Neuronal stem cell (in vitro differentiated cells): ENCODE results near the gene CHCHD3.

ENCODE experiments used
- DNase-seq: peaks from one replicate; pipeline ENCODE4 v3.0.0-alpha.2; 2013; ENCODE audit warnings: low spot score
- H2AFZ ChIP-seq: one replicate; pipeline ENCODE4 v1.6.1; 2013; ENCODE audit warnings: mild to moderate bottlenecking, low read length, inconsistent platforms
- H2AK5ac ChIP-seq: 2 replicates; pipeline ENCODE4 v1.6.1; 2013; ENCODE audit warnings: low read depth, mild to moderate bottlenecking, inconsistent platforms, low read length, moderate library complexity, mixed read lengths
- H2BK120ac ChIP-seq: 2 replicates; pipeline ENCODE4 v1.6.1; 2013; ENCODE audit warnings: low read depth, mild to moderate bottlenecking, inconsistent platforms, low read length, moderate library complexity, mixed read lengths
- H2BK12ac ChIP-seq: one replicate; pipeline ENCODE4 v1.6.1; 2013; ENCODE audit warnings: low read length, inconsistent platforms
- H2BK15ac ChIP-seq: 2 replicates; pipeline ENCODE4 v1.6.1; 2013; ENCODE audit warnings: mild to moderate bottlenecking, low read length, inconsistent platforms, mixed read lengths
- H2BK5ac ChIP-seq: one replicate; pipeline ENCODE4 v1.6.1; 2013; ENCODE audit warnings: inconsistent platforms, mild to moderate bottlenecking, low read length, moderate library complexity
- H3K14ac ChIP-seq: one replicate; pipeline ENCODE4 v1.6.1; 2013; ENCODE audit warnings: low read length, inconsistent platforms
- H3K18ac ChIP-seq: 2 replicates; pipeline ENCODE4 v1.6.1; 2013; ENCODE audit warnings: low read length, inconsistent platforms
- H3K23ac ChIP-seq: 2 replicates; pipeline ENCODE4 v1.6.1; 2013; ENCODE audit warnings: low read depth, mild to moderate bottlenecking, mixed read lengths, low read length, inconsistent platforms; ENCODE audit not compliant: poor library complexity
- H3K27ac ChIP-seq: replicated peaks from 3 replicates; pipeline ENCODE4 v1.5.1; 2013; ENCODE audit warnings: low read length, inconsistent platforms
- H3K27me3 ChIP-seq, 3 experiments: 2 replicates each; pipeline ENCODE4 v1.6.1; 2013; ENCODE audit warnings: low read length in 3 of 3, mild to moderate bottlenecking in 2 of 3, inconsistent platforms in 1 of 3, low read depth in 1 of 3, mixed read lengths in 1 of 3, moderate library complexity in 1 of 3; ENCODE audit not compliant: control insufficient read depth in 3 of 3, insufficient read depth in 3 of 3
- H3K36me3 ChIP-seq, 2 donors: replicated peaks in 1 of 2; 2 replicates each; pipeline ENCODE4 v1.6.1; 2013; ENCODE audit warnings: low read length in 2 of 2; ENCODE audit not compliant: control insufficient read depth in 2 of 2, insufficient read depth in 2 of 2
- H3K4ac ChIP-seq: 2 replicates; pipeline ENCODE4 v1.6.1; 2013; ENCODE audit warnings: inconsistent platforms, mild to moderate bottlenecking, low read length, moderate library complexity
- H3K4me1 ChIP-seq, 2 donors: 1 replicate in 1 of 2; 2 replicates in 1 of 2; pipeline ENCODE4 v1.6.1; 2013; ENCODE audit warnings: low read length in 2 of 2, low read depth in 1 of 2; ENCODE audit not compliant: control insufficient read depth in 2 of 2, insufficient read depth in 1 of 2
- H3K4me2 ChIP-seq: one replicate; pipeline ENCODE4 v1.6.1; 2013; ENCODE audit warnings: mild to moderate bottlenecking, low read length, inconsistent platforms; ENCODE audit not compliant: insufficient read depth, poor library complexity, severe bottlenecking
- H3K4me3 ChIP-seq, 2 donors: 2 replicates each; pipeline ENCODE4 v1.5.1; 2013; ENCODE audit warnings: low read length in 2 of 2, mild to moderate bottlenecking in 2 of 2, inconsistent platforms in 1 of 2, moderate library complexity in 1 of 2
- H3K79me1 ChIP-seq: one replicate; pipeline ENCODE4 v1.6.1; 2013; ENCODE audit warnings: low read depth, mild to moderate bottlenecking, inconsistent platforms, low read length, moderate library complexity
- H3K9ac ChIP-seq: one replicate; pipeline ENCODE4 v1.6.1; 2013; ENCODE audit warnings: mild to moderate bottlenecking, low read depth, low read length, inconsistent platforms; ENCODE audit not compliant: poor library complexity
- H3K9me3 ChIP-seq, 2 donors: replicated peaks in 1 of 2; 2 replicates each; pipeline versions ENCODE3 to v1.6.1; 2013; ENCODE audit warnings: low read length in 2 of 2, mild to moderate bottlenecking in 2 of 2, inconsistent platforms in 1 of 2, low read depth in 1 of 2, mixed read lengths in 1 of 2, moderate library complexity in 1 of 2; ENCODE audit not compliant: control insufficient read depth in 2 of 2, insufficient read depth in 1 of 2
- H4K8ac ChIP-seq: one replicate; pipeline ENCODE4 v1.6.1; 2013; ENCODE audit warnings: low read depth, mild to moderate bottlenecking, inconsistent platforms, low read length, moderate library complexity
- H4K91ac ChIP-seq: one replicate; pipeline ENCODE4 v1.6.1; 2013; ENCODE audit warnings: low read length, low read depth, mild to moderate bottlenecking, inconsistent platforms; ENCODE audit not compliant: poor library complexity
- WGBS, 2 donors: extraction: QIAGEN DNeasy Blood & Tissue Kit; methylation state at CpG; one replicate each; pipeline ENCODE4 v1.1.7; 2013; ENCODE audit warnings: missing lambda C conversion rate in 2 of 2, mixed read lengths in 1 of 2; ENCODE audit not compliant: insufficient read length in 2 of 2, insufficient replicate concordance in 1 of 2; ENCODE audit errors: extremely low coverage in 2 of 2; 5-methylcytosine and 5-hydroxymethylcytosine counted together

The CHCHD3 gene

GRCh38 chr7:132956556-132956955 is 125.3 kb downstream of the CHCHD3 start:
- H3K27ac ChIP-seq = no peak overlapping the region
- no peaks in the 10 kb centered on the region for H3K4me1 ChIP-seq
- no peak overlapping the region for H4K8ac ChIP-seq
- H2BK15ac ChIP-seq = no peak overlapping the region
- DNase-seq = no peak
- H3K27me3 ChIP-seq = no peaks in the 10 kb centered on the region
- WGBS, 2 donors = no CpG with 5 or more reads among the region's 2 CpGs
- H3K9me3 ChIP-seq = peaks cover 0 to 2% of the 10 kb centered on the region in 2 donors
- no peak overlapping the region for H3K4ac ChIP-seq
- H3K14ac ChIP-seq = no peak overlapping the region
- no peak overlapping the region for H2BK120ac ChIP-seq
- no peak overlapping the region for H3K9ac ChIP-seq
- H4K91ac ChIP-seq = no peak overlapping the region
- H2BK12ac ChIP-seq = no peak overlapping the region
- H2AK5ac ChIP-seq = no peak overlapping the region
- H3K4me3 ChIP-seq = no peak overlapping the region
- peaks cover 4% of the 10 kb centered on the region for H3K79me1 ChIP-seq
- H3K23ac ChIP-seq = no peak overlapping the region
- H2BK5ac ChIP-seq = no peak overlapping the region
- H3K4me2 ChIP-seq = no peak overlapping the region
- no peak overlapping the region for H3K18ac ChIP-seq
- H3K36me3 ChIP-seq = peaks cover 0 to 3% of the 10 kb centered on the region in 2 donors
- H2AFZ ChIP-seq = no peak overlapping the region

DNA sequence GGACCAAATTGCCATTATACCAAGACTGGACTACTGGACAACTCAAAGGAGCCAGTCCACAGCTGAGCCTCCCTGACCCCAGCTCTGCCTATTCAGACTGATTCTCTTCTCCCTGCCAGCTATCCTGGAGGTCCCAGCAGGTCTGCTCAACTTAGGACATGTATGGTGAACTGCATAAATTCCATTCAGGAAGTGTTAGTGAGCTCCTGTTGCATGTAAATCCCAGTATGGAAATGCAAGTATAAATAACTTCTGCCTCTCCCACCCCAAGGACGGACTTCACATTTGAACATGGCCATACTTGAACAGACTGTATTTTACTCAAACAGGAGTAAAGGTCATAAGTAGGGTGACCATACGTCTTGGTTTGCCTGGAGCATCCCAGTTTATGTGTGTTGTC is 128.4 kb downstream of the CHCHD3 start:
- Histone ChIP-seq H3K4me3 (no peak overlapping the region), H2BK12ac (no peak overlapping the region), H4K8ac (no peak overlapping the region), H3K4ac (no peak overlapping the region), H3K27me3 (no peaks in the 10 kb centered on the region), H2BK120ac (no peak overlapping the region), H2AK5ac (no peak overlapping the region), H3K18ac (no peak overlapping the region), H2BK15ac (no peak overlapping the region), H3K27ac (no peak overlapping the region), H3K9ac (no peak overlapping the region), H3K79me1 (peaks cover 4% of the 10 kb centered on the region), H3K14ac (no peak overlapping the region), H3K4me2 (no peak overlapping the region), H2AFZ (no peak overlapping the region), H3K4me1 (no peaks in the 10 kb centered on the region), H4K91ac (no peak overlapping the region), H3K23ac (no peak overlapping the region), H2BK5ac (no peak overlapping the region), H3K9me3 (peaks cover 0 to 2% of the 10 kb centered on the region in 2 donors), H3K36me3 (peaks cover 0 to 3% of the 10 kb centered on the region in 2 donors)
- no CpG with 5 or more reads among the region's 2 CpGs for WGBS, 2 donors
- no peak for DNase-seq

GRCh38 chr7:132950725-132951124 is 131.2 kb downstream of the CHCHD3 start:
- H2BK15ac ChIP-seq = no peak overlapping the region
- H3K4me3 ChIP-seq = no peak overlapping the region
- H3K4ac ChIP-seq = no peak overlapping the region
- H2BK12ac ChIP-seq = no peak overlapping the region
- peaks cover 0 to 3% of the 10 kb centered on the region in 2 donors for H3K36me3 ChIP-seq
- no peak overlapping the region for H3K18ac ChIP-seq
- H2BK5ac ChIP-seq = no peak overlapping the region
- H3K79me1 ChIP-seq = peaks cover 4% of the 10 kb centered on the region
- no peak overlapping the region for H3K27ac ChIP-seq
- H3K27me3 ChIP-seq = no peaks in the 10 kb centered on the region
- H4K91ac ChIP-seq = no peak overlapping the region
- H3K14ac ChIP-seq = no peak overlapping the region
- no peak overlapping the region for H2BK120ac ChIP-seq
- no peaks in the 10 kb centered on the region for H3K4me1 ChIP-seq
- H4K8ac ChIP-seq = no peak overlapping the region
- H2AK5ac ChIP-seq = no peak overlapping the region
- WGBS, 2 donors = no CpG with 5 or more reads among the region's 1 CpG
- no peak overlapping the region for H3K9ac ChIP-seq
- no peak for DNase-seq
- no peak overlapping the region for H3K23ac ChIP-seq
- no peak overlapping the region for H3K4me2 ChIP-seq
- no peak overlapping the region for H2AFZ ChIP-seq
- peaks cover 0 to 2% of the 10 kb centered on the region in 2 donors for H3K9me3 ChIP-seq

DNA sequence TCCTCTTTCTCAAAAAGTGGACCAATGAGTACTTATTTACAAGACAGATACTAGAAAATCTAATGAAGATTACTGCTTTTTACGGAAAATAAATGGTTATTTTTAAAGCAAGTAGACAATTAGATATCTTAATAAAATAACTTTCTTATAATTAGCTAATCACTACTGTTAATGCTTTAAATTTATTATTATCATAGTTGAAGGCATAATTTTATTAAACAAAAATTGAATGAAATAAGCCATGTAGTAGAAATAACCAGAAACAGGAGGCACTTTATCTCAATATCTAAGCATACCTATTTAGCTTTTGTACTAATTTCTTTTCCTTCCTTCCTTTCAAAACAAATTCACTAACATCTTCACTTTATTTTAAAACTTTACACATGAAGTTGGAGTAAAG is 134.9 kb downstream of the CHCHD3 start:
- Histone ChIP-seq H2BK5ac (no peak overlapping the region), H3K27ac (no peak overlapping the region), H3K4me1 (peaks cover 2 to 15% of the 10 kb centered on the region in 2 donors), H3K4me2 (no peak overlapping the region), H3K18ac (no peak overlapping the region), H3K4me3 (no peak overlapping the region), H3K27me3 (no peaks in the 10 kb centered on the region), H2BK12ac (no peak overlapping the region), H3K36me3 (no peaks in the 10 kb centered on the region), H4K91ac (no peak overlapping the region), H3K4ac (no peak overlapping the region), H3K14ac (no peak overlapping the region), H3K9me3 (no peaks in the 10 kb centered on the region), H2AK5ac (no peak overlapping the region), H2BK15ac (no peak overlapping the region), H2AFZ (no peak overlapping the region), H3K9ac (no peak overlapping the region), H4K8ac (no peak overlapping the region), H2BK120ac (no peak overlapping the region), H3K79me1 (no peaks in the 10 kb centered on the region), H3K23ac (no peak overlapping the region)
- no CpG with 5 or more reads among the region's 1 CpG for WGBS, 2 donors
- DNase-seq = no peak
